ENCODE data around the gene BCAS3. TPM values are rescaled to one million over a fixed set of nuclear protein-coding genes. Genes with fewer than 3 reads are reported as not detected.

The BCAS3 gene
- total RNA-seq, 2 experiments from 2014 or later, result 20.1 to 31.8 TPM

DNA sequence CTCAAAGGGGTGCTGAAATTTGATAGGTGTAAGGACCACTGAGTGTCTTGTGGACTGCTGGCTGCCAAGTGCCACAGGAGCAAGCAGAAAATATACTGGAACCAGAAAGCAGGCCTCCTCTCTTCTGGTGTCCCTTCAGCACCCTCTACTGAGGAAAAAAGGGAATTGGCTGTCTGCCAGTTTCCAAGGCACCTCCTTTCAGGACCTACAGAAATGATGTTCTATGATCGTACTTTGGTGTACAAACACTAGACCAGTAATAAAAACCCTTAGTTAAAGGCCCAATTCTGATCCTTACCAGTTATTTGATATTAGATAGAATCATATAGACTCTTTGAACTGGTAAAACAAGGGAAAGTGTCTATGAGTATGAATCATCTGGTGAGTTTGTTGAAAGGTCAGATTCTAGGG, 35.8 kb upstream of the BCAS3 start:
- POLR2A ChIA-PET, result no interaction called here
- intact Hi-C loops (cut with DNase I, micrococcal nuclease), result no loop called here
- Mint-ChIP-seq H3K27me3 (no peaks in the 10 kb centered on the region), H3K4me1 (ENCODE audit: low read depth) (peaks cover 23% of the 10 kb centered on the region), H3K36me3 (ENCODE audit: low read depth) (peaks cover 37% of the 10 kb centered on the region), H3K9me3 (no peaks in the 10 kb centered on the region), H3K4me3 (no peak overlapping the region), H3K27ac (no peak overlapping the region)
- no peaks in the 10 kb centered on the region for H3K4me1 ChIP-seq (ENCODE audit: insufficient read depth, low read length)
- TF ChIP-seq, protein P1, sequence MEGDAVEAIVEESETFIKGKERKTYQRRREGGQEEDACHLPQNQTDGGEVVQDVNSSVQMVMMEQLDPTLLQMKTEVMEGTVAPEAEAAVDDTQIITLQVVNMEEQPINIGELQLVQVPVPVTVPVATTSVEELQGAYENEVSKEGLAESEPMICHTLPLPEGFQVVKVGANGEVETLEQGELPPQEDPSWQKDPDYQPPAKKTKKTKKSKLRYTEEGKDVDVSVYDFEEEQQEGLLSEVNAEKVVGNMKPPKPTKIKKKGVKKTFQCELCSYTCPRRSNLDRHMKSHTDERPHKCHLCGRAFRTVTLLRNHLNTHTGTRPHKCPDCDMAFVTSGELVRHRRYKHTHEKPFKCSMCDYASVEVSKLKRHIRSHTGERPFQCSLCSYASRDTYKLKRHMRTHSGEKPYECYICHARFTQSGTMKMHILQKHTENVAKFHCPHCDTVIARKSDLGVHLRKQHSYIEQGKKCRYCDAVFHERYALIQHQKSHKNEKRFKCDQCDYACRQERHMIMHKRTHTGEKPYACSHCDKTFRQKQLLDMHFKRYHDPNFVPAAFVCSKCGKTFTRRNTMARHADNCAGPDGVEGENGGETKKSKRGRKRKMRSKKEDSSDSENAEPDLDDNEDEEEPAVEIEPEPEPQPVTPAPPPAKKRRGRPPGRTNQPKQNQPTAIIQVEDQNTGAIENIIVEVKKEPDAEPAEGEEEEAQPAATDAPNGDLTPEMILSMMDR (IDR thresholded peaks at IDR 0.05), result peak; percentile 26
- no peak overlapping the region for H3K4me3 ChIP-seq (ENCODE audit: low read length)
- CTCF ChIA-PET, result interaction anchor here (0.6 to 1.8 kb wide), 2 partner anchors 64 to 147 kb away, joined by 4 to 7 read pairs; no protein-coding TSS in a partner anchor
- H3K27ac ChIP-seq (ENCODE audit: low read depth in 1 of 2, low read length in 2 of 2), result no peak overlapping the region
- DNase-seq (peak in 11 of 14 experiments; percentile 5 to 79 (median 35)), ATAC-seq (ENCODE audit: poor library complexity) (peak; percentile 55)
- H3K27me3 ChIP-seq (ENCODE audit: control insufficient read depth in 1 of 2, insufficient read depth in 2 of 2, low read length in 2 of 2), result no peaks in the 10 kb centered on the region
- H3K36me3 ChIP-seq (ENCODE audit: insufficient read depth, low read length), result peaks cover 12% of the 10 kb centered on the region
- H3K9me3 ChIP-seq (ENCODE audit: control insufficient read depth in 1 of 2, insufficient read depth in 1 of 2, low read length in 2 of 2), result no peaks in the 10 kb centered on the region

DNA sequence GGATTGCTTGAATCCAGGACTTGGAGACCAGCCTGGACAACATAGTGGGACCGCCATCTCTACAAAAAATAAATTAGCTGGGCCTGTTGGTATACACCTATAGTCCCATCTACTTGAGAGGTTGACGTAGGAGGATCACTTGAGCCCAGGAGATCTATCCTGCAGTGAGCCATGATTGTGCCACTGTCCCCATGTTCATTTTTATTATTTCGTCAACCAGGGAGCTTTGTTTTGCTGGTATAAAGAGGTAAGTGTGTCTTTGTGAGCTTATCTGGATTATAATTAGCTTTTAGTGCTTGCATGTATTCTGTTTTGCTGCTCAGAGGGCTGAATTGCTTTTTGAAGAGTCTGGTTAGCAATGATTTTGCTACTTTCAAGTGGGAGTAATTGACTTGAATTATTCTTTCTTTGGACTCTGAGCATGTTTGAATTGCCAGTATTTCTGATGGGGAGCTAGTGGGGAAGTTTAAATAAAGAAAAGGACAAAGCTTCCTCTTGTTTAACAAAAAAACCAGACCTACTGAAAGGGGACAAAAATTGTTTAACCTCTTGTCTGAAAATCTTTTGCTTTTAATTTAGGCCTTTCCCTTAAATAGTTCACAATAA, 31.6 kb upstream of the BCAS3 start:
- Mint-ChIP-seq H3K4me3 (no peak overlapping the region), H3K9me3 (no peaks in the 10 kb centered on the region), H3K36me3 (ENCODE audit: low read depth) (peaks cover 44% of the 10 kb centered on the region), H3K27me3 (no peaks in the 10 kb centered on the region), H3K27ac (no peak overlapping the region), H3K4me1 (ENCODE audit: low read depth) (peaks cover 33% of the 10 kb centered on the region)
- Histone ChIP-seq H3K4me1 (ENCODE audit: insufficient read depth, low read length) (no peaks in the 10 kb centered on the region), H3K27ac (ENCODE audit: low read depth in 1 of 2, low read length in 2 of 2) (no peak overlapping the region), H3K36me3 (ENCODE audit: insufficient read depth, low read length) (peaks cover 28% of the 10 kb centered on the region), H3K27me3 (ENCODE audit: control insufficient read depth in 1 of 2, insufficient read depth in 2 of 2, low read length in 2 of 2) (no peaks in the 10 kb centered on the region), H3K4me3 (ENCODE audit: low read length) (no peak overlapping the region), H3K9me3 (ENCODE audit: control insufficient read depth in 1 of 2, insufficient read depth in 1 of 2, low read length in 2 of 2) (no peaks in the 10 kb centered on the region)
- ATAC-seq (ENCODE audit: poor library complexity) (no peak), DNase-seq (no peak)
- TF ChIP-seq, protein P1 (IDR thresholded peaks at IDR 0.05), result no peak
- ChIA-PET POLR2A (no interaction called here), CTCF (no interaction called here)
- intact Hi-C loops (cut with DNase I, micrococcal nuclease), result no loop called here

DNA sequence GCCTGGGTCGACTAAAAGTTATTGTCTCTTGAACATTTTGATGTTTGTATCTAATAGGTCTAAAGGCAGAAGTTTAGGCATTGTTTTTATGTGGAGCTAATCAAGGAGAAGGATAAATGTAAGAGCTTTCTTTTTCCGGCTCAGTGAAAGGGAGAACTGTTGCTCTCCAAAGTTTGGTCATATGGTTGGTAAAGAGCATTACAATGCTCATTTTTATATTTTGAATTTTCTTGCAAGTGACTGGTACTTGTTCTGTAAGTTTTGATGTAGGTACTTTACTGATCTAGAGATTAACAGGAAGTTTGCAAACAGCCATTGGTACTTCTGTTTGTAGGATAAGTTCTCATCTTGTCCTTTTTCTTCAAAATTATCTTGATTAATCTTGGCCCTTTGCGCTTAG, 30.9 kb upstream of the BCAS3 start:
- no peaks in the 10 kb centered on the region for H3K27me3 Mint-ChIP-seq
- no peak overlapping the region for H3K4me3 ChIP-seq (ENCODE audit: low read length)
- TF ChIP-seq, protein P1 (IDR thresholded peaks at IDR 0.05), result no peak
- H3K36me3 Mint-ChIP-seq (ENCODE audit: low read depth), result peaks cover 42% of the 10 kb centered on the region
- ChIA-PET CTCF (no interaction called here), POLR2A (no interaction called here)
- H3K4me1 Mint-ChIP-seq (ENCODE audit: low read depth), result peaks cover 27% of the 10 kb centered on the region
- no peak overlapping the region for H3K4me3 Mint-ChIP-seq
- H3K9me3 ChIP-seq (ENCODE audit: control insufficient read depth in 1 of 2, insufficient read depth in 1 of 2, low read length in 2 of 2), result no peaks in the 10 kb centered on the region
- no peak overlapping the region for H3K27ac Mint-ChIP-seq
- H3K4me1 ChIP-seq (ENCODE audit: insufficient read depth, low read length), result no peaks in the 10 kb centered on the region
- H3K27ac ChIP-seq (ENCODE audit: low read depth in 1 of 2, low read length in 2 of 2), result no peak overlapping the region
- DNase-seq (no peak), ATAC-seq (ENCODE audit: poor library complexity) (no peak)
- H3K27me3 ChIP-seq (ENCODE audit: control insufficient read depth in 1 of 2, insufficient read depth in 2 of 2, low read length in 2 of 2), result no peaks in the 10 kb centered on the region
- no peaks in the 10 kb centered on the region for H3K9me3 Mint-ChIP-seq
- intact Hi-C loops (cut with DNase I, micrococcal nuclease), result loop anchor here in 1 of 2 experiments (1.0 kb wide), 1 partner anchor 12 kb away; no protein-coding TSS in a partner anchor
- peaks cover 28% of the 10 kb centered on the region for H3K36me3 ChIP-seq (ENCODE audit: insufficient read depth, low read length)
